ENCODE measurements around the gene GLRX3.

The GLRX3 gene

DNA sequence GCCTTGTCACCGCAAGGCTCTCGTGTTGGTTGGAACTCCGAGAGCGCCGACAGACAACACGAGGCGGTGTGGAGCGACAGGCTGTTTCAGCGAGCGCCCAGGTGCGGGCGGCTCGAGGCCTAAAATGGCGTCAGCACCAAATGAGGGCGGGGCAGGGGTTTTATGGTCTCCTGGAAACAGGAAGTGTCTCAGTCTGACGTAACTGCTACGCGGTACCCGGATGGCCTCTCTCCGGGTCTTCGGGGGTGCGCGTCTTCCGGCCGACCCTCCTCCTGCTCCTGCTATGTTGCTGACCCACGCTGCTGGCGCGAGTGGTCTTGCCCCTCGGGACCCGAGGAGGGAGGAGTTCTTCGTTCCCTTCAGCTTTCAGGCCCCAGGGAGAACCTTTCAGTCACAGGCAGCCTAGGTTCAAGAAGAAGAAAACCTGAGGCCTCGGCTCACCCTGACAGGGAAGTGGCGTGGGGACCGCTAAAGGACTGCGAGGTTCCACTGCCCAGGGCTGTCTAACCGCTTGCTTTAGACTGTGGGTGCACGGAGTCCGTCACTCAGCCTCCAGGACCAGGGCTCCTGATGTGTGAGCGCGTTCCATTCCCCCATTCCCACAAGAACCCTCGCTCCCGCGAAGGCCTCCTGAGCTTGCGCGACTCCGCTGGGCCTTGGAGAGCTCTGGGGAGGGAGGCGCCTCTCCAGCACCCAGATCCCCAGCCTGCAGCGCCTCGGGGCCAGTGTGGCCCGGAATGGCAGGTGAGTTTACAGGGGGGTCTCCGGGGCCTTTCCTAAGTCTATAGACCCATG is 77.3 kb downstream of the GLRX3 start:
- DNase-seq = no peak

DNA sequence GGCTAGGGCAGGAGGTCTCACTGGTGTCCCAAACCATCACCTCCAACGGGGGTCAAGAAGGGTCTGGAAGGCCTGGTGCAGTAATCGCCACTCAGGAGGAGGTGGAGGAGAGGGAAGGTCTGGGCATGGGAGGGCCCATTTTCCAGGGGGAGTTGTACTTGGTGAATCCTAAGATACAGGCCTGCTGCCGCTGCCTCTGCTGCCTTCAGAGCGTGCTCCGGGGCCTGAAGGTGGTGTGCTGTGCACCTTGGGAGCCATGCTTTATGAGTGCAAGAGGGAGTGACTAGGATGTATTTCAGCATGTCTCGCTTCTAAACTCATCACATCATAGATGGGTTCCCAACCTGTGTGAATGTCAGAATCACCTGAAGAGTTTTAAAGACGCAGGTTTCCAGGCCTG is 78.2 kb downstream of the GLRX3 start:
- no peak for DNase-seq

DNA sequence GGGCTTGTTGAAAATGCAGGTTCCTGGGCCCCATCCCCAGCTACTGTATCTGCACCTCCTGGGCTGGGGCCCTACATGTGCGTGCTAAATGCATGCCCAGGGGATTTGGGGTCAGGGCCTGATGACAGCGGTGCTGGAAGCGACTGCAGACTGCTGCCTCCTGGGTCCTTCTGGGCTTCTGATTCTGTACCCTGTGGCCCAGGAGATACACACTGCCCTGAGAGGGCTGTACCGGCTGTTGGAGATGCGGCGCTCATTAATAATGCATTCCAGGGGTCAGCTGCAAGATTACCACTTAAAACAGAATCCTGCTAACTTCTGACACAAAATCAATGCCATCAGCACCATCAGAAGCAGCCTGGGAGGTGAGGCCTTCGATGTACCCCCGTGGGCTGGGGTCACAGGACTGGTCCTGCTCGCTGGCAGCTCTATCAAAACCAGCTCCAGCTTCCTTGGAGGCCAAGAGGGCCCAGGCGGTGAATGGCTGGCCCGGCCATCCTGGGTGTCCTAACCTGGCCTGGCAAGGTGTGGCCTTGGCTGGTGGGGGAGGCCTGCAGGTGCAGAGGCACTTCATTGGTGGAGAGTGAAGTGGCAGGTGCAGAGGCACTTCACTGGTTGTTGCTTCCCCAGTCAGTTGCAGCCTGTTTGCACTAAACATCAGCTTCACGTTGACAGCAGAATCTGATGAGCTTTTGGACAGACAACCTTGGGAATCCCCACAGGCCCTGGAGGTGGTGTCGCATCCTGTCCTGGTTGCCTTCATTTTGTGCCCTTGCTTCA is 79.2 kb downstream of the GLRX3 start:
- DNase-seq = no peak

DNA sequence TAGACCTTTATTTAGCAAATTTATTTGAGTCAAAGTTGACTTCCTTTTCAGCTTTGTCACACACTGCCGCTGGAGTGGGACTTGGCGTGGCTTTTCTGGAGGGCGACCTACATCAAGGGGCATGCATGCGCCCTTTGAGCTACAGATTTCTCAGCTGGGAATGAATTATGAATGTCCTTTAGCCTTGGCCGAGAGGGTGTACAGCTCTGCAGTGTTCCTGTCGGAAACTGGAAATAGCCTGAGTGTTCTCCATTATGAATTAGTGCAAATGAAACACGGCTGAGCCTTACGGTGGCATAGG is 79.7 kb downstream of the GLRX3 start:
- no peak for DNase-seq

DNA sequence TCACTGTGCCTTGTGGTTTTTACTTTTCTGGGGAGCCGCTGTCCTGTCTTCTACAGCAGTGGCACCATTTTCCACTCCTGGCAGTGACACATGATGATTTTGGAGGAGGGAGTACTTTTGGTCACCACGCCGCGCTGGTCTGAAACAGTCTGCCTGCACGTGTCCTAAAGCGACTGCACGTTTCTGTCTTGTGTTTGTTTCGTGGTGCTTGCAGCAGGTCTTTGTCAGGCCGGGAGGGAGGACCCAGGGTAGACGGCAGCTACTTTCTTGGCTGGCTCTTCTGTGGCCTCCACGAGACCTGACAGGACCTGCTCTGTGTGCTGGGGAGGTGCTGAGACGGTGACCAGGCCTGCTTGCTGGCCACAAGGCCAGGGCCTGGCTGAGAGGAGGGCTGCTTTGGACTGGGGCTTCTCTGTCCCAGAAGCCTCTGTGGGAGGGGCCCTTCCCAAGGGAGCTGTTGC is 82.0 kb downstream of the GLRX3 start:
- no peak for DNase-seq

DNA sequence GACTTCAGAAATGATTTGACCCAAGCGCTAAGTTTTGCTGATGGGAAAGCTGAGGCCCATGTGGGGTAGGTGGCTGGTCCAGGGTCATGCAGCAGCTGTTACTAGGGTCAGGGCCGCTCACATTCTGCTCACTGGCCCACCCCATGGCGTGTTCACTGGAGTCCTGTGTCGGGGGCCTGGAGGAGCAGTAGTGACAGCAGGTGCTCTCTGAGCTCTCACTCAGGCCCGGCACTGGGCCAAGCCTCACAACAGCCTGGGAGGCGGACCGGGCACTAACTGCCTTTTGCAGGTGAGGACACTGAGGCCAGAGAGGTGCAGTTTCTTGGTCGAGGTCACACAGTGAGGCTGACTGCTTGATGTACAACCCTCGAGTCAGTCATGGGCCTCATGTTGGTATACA is 82.7 kb downstream of the GLRX3 start:
- no peak for DNase-seq

DNA sequence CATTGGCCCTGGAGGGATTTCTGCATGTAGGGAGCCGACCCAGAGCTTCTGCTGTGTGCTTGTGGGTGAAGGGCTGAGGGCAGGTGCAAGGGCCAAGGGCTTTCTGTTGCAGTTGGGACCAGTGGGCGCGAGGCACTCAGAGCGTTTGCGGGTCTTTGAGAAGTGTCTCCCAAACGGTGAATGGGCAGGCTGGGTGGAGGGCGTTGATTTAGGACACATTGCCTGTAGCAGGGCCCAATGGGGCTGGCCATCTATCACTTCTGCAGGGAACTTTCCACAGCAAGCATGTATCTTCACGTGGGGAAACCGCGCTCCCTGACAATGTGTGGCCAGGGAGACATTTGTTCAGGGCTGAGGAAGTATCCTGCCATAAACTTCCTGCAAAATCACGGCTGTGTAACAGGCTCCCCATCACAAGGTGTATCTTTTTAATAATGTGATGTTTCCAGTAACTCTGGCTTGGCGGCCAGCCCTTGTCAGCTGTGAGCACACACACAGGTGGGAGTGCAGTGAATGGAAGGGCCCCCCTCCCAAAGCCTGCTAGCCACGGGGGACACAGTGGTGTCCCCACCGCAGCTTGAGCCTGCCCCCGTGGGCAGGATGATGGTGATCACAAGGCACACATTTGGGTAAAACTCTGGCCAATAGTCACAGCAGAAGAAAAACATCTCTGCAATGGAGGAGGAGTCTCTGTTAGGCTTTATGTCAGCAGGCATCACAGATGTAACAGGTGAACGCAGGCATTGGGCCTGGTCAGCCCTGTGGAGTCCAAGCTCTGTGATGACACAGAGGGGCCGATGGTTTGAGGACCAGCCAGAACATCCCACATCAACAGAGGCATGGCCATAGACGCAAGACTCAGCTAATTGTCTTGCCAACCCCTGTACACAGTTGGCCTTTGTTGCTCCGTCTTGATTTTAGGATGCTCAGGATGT is 84.3 kb downstream of the GLRX3 start:
- no peak for DNase-seq

DNA sequence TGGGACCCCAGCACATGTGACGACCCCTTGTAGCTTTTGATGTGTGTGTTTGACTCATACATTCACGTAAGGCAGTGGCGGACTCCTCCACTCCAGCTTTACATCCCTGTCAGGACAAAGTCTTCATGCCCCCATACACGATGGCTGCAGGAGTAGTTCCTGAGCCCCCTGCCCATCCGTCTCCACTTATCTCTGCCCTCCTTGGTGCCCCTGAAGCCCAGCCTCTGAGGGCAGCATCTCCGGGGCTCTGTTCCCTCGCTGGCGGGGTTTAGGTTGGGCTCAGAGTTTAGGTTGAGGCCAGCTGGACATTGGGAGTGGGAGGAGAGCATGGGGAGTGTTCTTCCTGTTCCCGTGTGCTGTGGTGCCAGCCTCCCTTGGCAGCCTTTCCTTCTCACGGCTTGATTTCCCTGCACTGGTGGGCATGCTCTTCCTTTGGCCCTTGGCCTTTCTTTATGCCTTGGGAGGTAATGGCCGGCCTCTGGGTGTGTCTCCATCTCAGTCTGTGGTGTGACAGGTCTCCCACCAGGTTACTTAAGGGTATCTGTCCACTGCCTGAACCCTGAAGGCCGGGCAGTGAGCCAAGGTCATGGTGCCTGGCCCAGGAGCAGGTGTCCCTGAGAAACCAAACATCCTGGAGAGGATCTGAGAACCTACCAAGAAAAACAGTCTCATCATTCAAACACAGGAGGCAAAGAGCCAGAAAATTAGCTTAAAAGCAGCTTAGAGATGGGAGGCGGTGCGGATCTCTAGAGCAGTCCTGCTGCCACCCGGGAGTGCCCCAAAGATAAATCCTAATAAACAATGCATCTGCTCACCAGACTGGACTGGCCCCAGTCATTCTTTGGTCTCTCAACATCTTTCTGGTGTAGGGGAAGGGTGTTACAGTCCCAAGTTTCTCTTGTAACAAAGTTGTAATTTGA is 85.5 kb downstream of the GLRX3 start:
- DNase-seq = no peak

DNA sequence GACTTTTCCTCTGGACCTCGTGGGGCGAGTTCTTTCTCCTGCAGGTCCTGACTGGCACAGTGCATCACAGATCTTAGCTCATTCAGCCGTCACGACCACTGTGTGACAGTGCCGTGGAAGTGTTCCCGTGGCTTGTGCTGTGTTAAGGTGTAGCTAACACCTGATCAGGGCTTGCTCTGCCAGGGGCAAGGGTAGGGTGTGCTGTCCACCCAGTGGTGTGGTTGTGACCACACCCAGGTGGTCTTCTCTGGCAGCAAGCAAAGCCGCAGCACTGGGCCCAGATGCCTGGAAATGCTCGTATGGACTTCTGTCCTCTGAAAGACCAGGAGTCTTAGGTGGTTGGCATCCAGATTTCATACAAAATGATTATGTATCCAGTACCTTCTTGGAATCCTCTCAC is 86.2 kb downstream of the GLRX3 start:
- DNase-seq = no peak

DNA sequence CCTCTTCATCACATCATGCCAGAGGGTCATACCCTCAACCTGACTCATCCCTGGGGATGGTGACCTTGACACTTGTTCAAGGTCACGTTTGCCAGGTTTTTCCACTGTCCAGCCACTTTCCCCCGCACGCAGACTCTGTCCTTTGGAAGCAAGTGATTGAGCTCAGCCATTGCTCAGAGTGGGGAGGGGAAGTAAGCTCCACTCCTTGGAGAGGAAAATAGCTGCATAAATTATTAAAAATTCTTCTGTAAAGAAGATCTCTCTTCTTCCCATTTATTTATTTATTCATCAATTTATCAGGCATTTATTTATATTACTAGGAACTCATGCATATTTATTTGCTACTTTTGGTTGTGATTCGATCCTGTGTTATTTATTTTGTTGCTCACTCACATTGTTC is 88.0 kb downstream of the GLRX3 start:
- DNase-seq = no peak

DNA sequence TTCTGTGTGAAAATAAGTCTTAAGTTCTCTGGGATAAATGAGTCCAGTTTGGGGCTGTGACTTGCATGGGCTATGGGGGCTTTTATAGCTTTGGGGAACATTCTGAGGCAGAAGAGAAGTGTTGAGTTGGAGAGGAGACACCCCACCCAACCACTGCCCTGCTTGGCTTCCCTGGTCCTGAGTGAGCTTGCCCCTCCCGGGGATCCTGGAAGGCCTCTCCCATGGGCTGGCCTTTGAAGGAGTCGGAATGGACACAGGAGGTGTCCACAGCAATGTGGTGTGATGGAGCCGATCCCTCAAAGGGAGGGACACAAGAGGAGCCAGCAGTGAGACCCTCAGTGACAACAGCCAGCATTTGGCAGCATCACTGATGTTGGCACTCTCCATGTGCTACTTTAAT is 89.8 kb downstream of the GLRX3 start:
- DNase-seq = no peak

DNA sequence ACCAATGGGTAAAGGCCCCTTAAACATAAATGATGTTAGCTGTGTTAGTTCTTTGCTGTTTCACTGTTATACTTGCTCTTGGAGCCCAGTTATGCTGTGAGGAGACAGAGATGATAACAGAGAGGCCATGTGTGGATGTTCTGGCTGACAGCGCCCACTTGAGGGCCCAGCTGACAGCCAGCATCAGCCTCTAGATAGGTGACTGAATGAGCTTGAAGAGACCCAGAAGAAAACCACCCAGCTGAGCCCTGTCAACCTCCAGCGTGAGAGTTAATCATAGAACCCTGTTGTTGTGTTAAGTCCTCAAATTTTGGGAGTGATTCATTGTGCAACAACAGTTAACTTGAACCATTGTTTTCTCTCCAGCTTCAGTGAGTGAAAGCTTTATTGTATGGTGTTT is 91.7 kb downstream of the GLRX3 start:
- no peak for DNase-seq
